Stimulated activated CD8-positive, alpha-beta memory T cell treated with anti-CD3 and anti-CD28 coated beads, Interleukin-12 subunit alpha, Interleukin-12 subunit beta, amount 100 ng/mL, for 24 hours (primary cell): ENCODE measurements around the gene DGKG.

ENCODE experiments used
- DNase-seq: peaks from one replicate; pipeline ENCODE4 v3.0.0-alpha.2; 2020; ENCODE audit errors: extremely low read depth

The DGKG gene

DNA sequence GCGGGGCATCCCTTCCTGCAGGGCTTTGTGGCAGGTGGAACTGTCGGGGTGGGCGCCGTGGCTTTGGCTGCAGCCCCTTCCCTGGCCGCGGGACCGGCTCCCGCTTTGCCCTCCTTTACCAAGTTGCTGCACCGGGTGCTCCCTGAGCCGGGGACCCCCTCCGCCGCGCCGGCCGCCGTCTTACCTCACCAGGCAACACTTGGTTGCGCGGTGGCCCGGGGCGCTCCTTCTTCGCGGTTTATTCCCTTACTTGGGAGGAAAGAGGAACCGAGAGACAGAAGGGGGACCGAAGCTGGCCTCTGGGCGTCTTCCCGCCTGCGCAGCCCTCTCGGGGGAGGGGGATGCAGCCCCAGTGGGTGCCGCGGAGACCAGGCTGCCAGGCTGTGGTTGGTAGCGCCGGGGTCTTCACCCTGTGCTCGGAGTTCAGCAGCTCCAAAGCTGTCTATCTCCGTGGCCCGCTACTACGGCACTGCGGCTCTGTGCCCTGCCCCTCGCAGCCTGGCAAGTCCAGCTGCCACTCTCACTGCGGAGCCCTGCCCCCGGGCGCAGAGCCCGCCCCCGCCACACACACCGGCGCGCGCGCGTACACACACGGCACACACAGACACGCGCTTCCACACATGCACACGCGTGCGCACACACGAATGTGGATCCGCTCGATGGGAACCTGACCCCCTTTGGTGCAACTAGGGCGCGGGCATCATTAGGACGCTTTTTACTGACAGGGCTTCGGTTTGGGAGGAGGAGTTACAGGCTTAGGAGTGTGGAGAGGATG lies at the start of gene DGKG:
TSS of gene DGKG (minus strand) at position 473 of the 775 bp plus-strand sequence. CDS start 41,775 bp downstream, outside the sequence.
- no peak for DNase-seq

DNA sequence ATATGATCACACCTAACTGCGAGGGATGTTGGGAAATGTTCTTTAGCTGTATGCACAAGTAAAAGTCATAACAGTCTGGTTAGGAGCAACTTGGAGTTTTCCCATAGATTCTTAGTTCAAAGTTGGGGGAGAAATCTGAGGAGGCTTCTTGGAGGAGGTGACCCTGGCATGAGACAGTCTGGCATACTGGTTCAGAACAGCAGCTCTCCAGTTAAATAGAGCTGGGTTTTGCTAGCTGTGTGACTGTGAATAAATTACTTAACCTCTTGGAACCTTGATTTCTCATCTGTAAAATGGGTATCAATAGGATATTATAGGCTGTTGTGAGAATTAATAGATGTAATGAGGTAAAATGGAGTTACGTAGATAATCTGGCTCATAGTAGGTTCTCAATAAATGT lies 49.1 kb upstream of the DGKG start:
- no peak for DNase-seq

DNA sequence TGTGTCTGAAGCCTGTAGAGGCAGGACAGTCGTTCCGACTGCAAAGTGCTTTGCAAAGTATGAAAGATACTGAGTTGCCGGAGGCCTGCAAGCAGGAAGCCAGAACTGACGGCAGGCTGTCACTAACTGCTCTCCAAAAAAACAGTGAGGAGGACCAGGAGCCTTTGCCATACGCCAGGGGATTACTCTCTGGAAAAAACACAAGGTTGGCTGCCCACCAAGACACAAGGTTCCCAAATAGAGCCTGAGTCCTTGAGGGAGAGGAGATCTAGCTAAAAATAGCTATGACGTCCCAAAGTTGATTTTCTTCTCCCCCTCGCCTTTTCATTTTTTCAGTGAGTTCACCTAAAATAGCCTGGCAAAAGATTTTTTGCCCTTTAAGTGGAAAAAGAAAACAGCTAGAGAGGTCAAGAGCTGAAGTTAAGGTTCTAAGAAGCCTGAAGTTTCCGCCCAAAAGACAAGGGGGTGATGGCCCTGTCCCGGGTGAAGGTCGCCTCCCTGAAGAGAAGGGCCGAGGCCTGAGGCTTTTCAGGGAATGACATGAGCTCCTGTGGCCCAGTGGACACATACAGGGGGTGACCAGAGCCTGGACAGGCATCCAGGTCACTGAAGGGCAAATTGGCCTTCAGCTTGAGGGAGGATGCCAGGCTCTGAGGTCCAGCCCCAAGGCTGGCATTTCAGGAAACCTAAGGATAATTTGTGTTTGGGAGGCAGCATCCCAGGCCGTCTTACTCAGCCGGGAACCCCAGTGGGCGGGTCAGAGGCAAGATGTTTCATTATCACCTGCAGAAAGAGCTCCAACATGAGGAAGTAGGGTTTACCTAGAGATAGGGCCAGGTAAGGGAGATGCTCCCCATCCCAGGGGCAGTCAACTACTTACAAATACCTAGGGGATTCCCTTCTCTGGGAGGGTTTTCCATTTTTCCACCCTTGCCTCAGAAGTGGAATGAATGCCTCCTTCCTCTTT lies 44.9 kb upstream of the DGKG start:
- no peak for DNase-seq

DNA sequence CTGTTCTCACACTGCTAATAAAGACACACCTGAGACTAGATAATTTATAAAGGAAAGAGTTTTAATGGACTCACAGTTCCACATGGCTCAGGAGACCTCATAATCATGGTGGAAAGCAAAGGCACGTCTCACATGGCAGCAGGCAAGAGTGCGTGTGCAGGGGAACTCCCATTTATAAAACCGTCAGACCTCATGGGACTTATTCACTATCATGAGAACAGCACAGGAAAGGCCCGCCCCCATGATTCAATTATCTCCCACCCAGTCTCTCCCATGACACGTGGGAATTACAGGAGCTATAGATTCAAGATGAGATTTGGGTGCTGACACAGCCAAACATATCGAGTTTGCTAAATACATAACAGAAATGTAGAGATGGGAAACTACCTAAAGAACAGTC lies 39.5 kb upstream of the DGKG start:
- DNase-seq: no peak

DNA sequence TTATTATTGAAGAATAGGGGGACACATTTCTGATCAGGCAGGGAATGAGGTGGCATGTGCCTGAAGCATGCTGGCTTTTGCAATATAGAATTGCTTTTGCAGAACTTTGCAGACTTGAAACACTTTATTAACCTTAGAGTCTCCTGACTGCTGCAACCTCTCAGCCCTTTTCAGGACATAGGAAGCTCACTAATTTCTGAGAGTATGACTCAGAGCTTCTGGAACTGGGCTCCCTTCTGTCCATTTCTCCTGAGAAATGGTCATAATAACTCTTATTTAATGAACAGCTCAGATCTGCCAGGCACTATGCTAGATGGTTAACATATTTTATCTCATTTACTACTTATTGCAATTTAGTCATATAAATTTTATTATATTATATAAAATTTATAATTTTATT lies 38.6 kb upstream of the DGKG start:
- no peak for DNase-seq

DNA sequence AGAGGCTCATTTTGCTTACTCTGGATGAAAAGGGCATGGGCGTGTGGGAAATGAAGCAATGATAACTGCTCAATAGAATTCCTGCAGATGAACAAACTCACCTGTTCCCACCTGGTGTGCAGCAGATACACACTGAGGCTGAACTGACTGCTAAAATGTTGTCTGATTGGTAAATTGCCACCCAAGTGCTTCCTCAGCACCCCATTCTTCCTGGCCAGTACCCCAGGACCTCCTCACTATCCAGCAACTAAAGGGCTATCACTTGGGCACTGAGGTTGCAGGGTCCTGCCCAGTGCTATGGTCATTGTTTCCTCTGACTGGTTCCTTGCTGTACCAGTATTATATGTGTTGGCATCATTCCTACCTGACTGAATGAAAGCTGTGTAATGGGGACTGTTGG lies 38.0 kb upstream of the DGKG start:
- no peak for DNase-seq

DNA sequence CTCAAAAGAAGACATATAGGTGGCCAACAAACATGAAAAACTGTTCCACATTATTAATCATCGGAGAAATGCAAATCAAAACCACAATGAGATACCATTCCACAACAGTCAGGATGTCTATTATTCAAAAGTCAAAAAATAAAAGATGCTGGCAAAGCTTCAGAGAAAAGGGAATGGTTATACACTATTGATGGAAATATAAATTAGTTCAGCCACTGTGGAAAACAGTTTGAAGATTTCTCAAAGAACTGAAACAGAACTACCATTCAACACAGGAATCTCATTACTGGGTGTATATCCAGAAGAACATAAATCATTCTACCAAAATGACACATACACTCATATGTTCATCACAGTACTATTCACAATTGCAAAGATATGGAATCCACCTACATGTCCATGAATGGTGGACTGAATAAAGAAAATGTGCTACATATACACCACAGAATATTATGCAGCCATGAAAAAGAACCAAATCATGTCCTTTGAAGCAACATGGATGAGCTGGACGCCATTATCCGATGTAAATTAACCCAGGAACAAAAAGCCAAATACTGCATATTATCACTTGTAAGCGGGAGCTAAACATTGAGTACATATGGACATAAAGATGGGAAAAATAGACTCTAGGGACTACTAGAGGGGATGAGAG lies 32.7 kb upstream of the DGKG start:
- DNase-seq: no peak

DNA sequence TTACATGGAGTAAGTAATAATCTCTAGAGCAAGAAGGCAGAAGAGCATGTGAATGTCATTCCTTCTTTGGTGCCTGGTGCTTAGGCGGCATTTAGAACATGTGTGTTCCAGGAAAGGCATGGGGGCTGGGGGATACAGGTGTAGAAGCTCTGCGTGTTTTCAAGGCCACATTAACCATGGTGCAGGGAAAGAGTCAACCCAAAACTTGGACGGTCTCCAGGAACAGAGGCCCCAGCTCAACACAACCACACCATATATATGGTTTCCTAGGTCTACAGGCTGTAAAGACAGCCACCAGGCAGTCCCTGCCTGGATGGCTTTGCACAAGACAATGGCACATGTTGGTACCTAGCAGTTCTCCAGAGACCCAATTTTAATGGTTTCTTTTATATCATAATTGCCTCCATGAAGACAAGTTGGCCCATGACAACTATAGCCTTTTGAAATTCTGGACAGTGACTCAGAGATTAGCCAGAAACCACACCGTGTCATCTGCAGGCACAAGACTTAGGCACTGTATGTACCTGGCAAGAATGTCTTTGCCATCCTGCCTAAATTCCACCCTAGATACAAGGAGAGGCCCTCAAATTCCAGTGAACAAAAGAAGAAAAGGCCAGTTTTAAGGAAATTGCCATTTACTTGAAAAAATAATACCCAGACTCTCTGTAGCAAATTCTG lies 25.0 kb upstream of the DGKG start:
- no peak for DNase-seq

DNA sequence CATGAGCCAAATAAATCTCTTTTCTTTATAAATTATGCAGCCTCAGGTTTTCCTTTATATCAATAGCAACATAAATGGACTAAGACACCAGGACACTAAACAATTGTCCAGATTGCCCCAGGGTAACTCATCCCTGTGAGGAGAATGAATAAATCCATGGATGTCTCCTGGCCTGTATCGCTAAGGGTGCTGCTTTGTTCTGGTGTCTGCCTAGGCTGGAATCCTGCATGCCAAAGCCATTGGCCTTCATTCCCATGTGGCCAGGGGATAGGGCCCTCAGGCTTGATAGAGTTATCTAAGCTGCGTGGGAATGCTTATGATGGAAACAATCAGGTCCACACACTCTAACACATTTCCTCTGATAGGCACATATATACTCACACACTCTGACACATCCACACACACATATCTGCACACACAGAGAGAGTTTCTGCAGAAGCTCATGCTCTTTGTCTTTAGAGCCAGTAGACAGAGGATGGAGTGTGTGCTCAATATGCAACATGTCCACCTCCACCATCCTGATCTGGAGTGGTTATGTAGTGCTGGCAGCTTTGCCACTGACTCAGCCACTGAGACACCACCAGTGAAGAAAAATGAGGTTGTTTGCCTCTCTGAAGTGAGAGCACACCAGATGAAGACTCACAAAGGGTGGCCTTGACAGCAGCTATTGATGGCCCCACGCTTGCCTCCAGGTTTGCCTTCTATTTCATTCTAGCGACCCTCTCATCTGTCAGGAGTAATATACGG lies 24.0 kb upstream of the DGKG start:
- DNase-seq: no peak

DNA sequence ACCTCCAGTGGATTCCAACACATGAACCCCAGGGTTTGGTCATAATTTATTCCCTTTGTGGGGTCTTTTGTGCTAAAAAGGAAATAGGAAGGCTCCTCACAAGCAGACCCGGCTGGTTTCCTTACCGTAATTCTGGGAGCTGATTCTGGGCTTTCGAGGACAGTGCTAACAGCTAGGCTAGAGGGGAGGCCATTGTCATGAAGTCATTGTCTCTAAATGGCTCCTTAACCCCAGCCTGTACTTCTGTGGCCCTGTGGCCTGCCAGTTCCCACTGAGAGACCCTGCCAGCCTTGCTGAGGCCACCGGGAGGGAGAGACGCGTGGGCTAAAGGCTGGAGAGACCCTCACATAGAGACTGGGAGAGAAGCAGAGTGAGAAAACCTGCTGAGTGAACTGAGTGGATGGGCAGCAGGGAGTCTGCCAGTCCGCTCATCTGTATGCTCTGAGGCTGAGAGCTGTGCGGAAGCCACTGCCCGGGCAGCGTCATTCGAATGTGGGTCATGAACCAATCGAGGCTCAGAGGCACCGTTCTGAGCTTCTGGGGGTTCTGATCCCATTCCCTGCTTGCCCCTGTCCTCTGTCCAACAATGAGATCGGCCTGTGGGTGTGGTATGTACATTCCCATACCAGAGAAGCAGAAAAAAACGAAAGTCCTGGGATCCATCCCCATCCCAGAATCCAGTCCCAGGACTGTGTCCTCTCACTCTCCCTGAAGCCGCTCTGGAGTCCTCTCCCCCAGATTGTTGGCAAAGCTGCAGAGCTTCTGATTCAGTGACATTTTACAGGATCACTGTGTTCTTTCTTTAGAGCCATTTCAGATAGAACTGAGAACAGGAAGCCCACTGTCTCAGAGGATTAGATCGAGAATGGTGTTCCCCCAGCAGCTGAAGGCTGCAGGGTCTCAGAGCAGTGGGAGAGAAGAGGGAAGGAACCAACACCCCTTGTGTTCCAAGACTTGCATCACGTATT lies 21.3 kb upstream of the DGKG start:
- no peak for DNase-seq

DNA sequence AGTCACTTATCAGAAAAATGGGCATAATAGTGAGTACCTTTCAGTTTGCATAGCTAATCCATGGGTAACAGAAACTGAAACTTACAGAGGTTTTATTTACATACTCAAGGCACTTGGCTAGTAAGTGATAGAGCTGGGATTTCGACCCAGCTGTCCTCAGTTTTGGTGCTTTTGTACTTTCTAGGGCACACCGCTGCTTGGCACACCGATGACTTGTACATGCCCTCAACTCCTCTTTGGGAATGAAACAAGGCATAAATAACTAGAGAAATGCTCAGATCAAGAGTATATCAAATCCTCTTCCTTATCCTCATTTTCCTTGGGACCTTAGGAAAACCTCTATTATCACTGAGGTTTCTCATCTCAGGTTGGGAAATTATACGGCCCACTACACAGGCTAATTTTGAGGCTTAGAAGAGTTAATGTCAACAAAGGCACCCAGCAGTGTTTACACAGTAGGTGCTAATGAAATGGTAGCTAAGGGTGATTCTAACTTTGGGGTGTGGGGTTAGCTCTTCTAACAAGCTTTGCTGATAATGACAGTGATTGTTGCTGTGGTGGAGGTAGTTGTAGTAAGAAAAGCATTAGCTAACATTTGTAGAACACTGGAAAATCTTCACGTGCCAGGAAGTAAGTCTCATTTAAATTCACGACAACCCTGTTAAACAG lies 20.3 kb upstream of the DGKG start:
- no peak for DNase-seq

DNA sequence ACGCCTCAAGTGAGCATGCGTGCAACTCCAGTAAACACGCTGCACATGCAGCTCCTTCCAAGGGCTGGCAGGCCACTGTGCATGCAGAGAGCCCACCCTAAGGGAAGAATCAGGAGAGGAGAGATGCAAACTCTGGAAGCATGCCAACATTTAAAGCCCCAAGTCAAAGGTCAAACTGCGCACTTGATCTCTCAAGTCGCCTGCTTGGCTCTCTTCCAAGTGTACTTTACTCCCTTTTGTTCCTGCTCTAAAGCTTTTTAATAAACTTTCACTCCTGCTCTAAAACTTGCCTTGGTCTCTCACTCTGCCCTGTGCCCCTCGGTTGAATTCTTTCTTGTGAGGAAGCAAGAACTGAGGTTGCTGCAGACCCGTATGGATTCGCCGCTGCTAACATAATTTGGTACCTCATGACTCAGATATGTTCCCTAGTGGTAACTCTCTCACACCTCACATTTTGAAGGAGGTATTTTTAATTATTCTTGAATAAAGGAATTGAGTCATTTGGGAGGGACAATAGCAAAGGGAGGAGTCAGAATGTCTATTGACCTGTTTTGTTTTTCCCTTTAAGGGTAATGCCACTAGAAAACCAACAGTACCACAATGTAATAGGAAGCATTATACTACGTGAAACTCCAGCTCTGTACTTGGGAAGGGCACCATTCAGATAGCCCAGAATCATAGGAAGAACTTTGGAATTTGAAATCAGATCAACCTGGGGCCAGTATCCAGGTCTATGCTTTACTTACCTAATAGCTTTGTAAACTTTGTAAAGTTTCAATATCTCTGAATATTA lies 19.6 kb upstream of the DGKG start:
- no peak for DNase-seq

DNA sequence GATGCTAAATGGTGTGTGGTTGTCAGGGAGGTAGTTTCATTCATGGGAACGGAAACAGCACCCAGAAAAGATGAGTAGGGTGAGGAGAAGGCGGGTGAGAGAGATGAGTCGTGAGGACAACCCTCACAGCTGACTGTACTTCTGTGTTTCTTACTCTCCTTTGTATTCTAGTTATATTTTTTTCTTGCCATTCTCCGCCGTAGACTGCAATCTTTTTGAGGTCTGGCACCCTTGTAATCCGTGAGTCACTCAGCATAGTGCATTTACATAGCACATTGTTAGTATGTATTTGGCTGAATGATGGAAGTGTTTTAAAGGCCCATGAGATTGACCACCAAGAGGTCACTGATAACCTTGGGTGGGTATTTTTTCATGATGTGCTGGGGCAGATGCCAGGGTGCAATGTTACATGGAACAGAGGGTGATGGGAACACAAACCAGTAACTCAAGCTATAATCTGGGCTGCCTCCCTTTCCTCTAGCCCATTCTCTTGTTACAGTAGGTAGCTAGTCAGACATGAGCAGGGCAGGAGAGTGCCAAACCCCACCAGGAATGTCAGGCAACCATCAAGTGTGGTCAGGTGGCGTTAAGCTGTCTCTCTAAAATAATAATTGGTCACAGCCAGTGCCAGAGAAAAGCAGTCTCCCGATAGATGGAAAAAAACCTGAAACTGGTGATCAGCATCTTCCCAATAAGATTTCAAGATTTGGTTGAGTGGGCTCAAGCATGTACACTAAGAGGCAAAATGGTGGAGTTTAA lies 18.8 kb upstream of the DGKG start:
- no peak for DNase-seq

DNA sequence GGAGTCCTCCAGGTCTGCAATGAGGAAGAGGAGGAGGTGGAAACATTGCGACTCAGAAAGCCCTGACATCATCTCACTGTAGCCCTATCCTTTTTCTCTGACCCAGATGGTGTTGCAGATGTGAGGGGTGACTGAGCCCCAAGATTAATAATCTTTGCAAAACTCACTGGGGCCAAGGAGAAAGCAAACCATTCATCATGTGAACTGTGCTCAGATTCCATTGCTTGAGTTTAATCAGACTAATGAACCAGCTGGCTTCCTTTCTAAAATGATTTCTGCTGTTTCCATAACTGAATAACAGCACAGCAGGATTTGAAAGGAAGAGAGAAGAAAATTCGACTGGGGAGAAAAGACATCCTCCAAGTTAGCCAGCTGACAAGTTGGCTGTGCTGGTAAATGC lies 13.4 kb upstream of the DGKG start:
- no peak for DNase-seq

DNA sequence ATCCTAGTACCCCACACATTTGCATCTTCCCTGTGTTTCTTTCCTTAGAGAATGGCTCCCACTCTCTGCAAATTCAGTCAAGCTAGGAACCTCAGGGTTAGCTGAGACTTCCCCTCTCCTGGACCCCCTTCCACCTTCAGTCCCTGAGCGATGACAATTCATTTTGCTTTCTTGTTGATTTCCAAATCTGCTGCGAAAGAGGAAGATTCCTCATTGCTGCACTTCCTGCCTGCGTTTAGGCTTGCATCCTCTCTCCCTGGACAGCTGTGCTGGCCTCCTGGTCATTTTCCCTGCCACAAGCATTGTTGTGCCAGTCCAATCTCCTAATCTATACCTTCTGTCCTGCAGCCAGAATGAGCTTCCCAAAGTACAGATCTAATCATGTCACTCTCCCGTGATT lies 12.3 kb upstream of the DGKG start:
- no peak for DNase-seq

DNA sequence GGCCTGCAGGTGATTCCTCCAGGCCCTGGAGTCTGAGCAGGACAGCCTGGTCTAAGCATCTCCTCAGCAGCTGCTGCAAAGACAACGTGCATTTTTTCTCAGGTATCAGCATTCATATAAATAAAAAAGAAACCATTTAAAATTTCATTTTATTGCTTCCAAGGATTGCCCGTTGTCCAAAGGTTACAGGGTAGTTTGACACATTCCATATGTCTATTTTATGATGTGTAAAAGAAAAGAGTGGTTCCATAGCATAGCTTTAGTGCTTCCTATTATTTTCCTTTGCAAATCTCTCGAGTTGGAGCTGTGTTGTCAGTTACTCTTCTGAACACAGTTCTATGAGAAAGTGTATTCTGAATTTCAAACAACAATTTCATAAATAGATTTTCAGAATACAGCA lies 7.2 kb upstream of the DGKG start:
- no peak for DNase-seq

DNA sequence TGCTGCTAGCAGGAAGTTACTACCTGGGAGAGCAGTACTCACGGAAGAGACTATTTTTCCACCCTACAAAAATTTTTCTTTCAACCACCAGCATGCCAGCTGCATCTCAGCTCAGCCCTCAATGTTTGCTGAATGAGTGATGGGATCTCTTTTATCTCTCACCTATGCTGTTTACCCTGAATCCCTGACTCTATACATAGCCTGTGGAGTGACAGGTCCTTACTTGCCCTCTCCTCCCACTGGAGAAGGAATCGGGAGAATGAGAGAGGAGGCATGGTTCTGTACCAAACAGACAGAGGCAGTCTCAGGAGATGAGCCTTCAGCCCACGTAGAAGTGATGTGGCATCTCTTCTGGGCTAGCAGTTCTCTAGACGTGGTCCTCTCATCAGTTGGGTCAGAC lies 6.7 kb upstream of the DGKG start:
- no peak for DNase-seq

DNA sequence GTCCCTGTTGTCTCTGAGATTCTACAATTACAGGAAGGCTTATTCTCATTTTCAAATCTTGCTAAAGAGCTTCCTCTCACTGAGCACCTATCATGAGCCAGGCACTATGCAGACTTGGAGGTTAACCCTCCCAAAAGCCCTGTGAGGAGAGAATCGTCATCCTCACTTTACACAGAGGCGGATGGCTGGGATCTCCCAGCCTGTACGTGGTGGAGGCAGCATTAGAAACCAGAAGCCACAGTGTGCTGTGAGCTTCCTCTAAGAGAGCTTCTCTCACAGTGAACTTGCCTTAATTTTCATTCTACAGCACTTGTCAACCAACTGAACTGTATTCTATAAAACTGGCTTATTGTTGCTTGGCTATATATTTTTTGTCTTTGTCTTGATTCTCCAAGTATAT lies 6.1 kb upstream of the DGKG start:
- DNase-seq: no peak
